Skeletal muscle cell (primary cell): Measurements from ENCODE around the gene SLC26A9.
"Not testable (repeated sequence)": the region's sequence is repeated elsewhere in the genome, so short reads cannot be mapped to it uniquely, and the experiment has no call there.

Experiments used
- DNase-seq: peaks from one replicate; pipeline ENCODE4 v3.0.0-alpha.2; 2010; ENCODE audit warnings: low read depth
- H3K4me3 ChIP-seq: 2 replicates; pipeline ENCODE4 v1.5.1; 2011; ENCODE audit warnings: low read depth, mild to moderate bottlenecking, control low read depth, low read length, moderate library complexity

The SLC26A9 gene

DNA sequence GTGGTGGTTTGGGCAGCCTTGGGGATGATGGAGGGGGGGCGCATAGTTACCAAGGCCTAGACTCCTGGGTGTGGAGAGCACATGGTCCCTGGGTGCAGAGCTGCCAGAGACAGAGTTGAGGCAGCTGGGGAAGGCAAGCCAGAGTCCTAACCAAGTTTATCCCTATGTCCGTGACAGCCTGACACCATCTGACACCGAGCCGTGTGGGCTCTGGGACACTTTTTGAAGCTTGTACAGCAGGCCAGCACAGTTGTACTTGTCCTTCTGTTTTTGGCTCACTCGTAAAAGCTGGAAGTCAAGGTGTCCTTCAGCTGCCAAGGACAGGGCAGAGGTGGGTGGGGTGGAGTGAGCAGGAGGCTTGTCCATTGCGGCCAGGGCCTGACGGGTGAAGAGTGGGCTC lies 28.5 kb downstream of the SLC26A9 start:
- no peak for DNase-seq
- H3K4me3 ChIP-seq = no peak overlapping the region

GRCh38 chr1:205914155-205914507 lies 29.1 kb downstream of the SLC26A9 start:
- H3K4me3 ChIP-seq = no peak overlapping the region
- no peak for DNase-seq

DNA sequence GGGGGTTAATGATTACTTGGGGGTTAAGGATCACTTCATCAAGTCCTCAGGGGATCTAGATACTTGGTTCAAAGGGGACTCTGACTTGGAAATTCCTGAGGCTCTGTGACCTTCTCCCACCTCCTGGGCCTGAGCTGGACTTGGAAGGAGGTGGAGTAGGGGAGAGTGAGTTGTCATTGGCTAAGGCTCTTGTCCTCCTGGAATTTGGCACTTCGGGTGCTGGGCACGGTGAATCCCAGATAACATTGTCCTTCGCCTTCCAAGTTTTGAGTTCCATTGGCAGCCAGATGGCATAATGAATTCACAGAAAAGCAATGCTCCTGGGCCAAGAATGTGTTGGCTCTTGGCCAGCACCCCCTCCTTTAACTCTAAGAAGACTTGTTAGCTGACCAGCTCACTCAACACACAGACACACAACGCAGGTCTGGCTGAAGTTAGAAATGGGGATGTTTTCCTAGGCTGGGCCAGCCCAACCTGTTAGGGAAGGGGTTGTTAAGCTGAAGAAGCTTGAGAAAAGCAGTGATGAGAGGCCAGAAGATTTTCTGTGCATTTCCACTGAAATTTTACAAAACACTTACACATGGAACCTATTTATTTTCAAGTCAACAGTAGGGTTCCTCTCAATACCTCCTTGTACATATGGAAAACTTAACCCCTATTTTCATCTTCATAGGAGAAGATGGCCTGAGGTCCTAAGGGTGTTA lies 29.7 kb downstream of the SLC26A9 start:
- DNase-seq = no peak
- H3K4me3 ChIP-seq = no peak overlapping the region

- no peak overlapping the region for H3K4me3 ChIP-seq
- no peak for DNase-seq
Observed at GRCh38 chr1:205907794-205908193, 35.5 kb downstream of the SLC26A9 start.

DNA sequence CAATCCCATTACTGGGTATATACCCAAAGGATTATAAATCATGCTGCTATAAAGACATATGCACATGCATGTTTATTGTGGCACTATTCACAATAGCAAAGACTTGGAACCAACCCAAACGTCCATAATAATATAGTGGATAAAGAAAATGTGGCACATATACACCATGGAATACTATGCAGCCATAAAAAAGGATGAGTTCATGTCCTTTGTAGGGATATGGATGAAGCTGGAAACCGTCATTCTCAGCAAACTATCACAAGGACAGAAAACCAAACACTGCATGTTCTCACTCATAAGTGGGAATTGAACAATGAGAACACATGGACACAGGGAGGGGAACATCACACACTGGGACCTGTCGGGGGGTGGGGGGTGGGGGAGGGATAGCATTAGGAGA lies 38.2 kb downstream of the SLC26A9 start:
- not testable (repeated sequence) for H3K4me3 ChIP-seq, DNase-seq

GRCh38 chr1:205896351-205896750 lies 46.9 kb downstream of the SLC26A9 start:
- DNase-seq = no peak
- H3K4me3 ChIP-seq = no peak overlapping the region

DNA sequence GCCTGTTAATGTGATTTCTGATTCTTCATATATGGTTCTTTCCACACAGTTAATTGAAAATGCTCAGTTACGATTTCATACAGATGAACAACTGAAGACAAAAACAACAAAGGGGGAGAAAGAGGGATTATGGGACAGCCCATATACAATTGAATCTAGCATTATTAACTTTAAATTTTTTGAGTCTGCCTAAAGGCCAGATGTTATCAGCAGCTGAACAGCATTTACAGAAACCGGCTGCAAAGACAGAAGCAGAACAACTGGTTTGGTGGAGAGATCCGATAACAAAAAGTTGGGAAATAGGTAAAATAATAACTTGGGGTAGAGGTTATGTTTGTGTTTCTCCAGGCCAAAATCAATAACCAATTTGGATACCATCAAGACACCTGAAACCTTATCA lies 49.1 kb downstream of the SLC26A9 start:
- DNase-seq, H3K4me3 ChIP-seq: not testable (repeated sequence)

DNA sequence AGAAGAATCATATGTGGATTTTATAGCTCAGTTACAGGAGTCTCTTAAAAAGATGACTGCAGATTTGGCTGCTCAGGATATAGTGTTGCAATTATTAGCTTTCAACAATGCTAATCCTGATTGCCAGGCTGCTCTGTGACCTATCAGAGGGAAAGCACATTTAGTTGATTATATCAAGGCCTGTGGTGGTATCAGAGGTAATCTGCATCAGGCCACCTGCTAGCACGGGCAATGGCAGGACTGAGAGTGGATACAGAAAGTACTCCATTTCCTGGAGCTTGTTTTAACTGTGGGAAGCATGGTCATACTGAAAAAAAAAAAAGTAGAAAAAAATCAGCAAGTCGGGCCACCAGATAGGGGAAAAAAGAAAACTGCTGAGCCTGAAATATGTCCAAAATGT lies 51.1 kb downstream of the SLC26A9 start:
- not testable (repeated sequence) for H3K4me3 ChIP-seq, DNase-seq

DNA sequence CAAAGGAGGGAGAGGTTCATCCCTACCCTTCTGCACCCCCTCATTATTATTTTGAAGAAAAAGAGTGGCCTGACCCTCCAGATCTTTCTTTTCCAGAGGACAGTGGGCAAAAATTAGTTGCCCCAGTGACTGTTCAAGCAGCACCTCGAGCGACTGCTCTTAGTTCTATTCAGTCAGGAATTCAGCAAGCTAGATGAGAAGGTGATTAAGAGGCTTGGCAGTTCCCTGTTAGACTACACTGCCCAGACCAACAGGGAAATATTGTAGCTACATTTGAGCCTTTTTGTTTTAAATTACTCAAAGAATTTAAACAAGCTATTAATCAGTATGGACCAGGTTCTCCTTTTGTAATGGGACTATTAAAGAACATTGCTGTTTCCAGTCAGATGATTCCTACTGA lies 51.8 kb downstream of the SLC26A9 start:
- DNase-seq, H3K4me3 ChIP-seq: not testable (repeated sequence)

DNA sequence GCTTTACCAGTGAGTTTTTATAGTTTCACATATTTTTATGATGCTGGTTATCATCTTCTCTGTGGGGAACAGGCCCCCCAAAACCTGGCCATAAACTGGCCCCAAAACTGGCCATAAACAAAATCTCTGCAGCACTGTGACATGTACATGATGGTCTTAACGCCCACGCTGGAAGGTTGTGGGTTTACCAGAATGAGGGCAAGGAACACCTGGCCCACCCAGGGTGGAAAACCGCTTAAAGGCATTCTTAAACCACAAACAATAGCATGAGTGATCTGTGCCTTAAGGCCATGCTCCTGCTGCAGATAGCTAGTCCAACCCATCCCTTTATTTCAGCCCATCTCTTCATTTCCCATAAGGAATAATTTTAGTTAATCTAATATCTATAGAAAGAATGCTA lies 52.6 kb downstream of the SLC26A9 start:
- DNase-seq, H3K4me3 ChIP-seq: not testable (repeated sequence)

GRCh38 chr1:205889706-205890105 lies 53.5 kb downstream of the SLC26A9 start:
- DNase-seq = peak; percentile 16
- not testable (repeated sequence) for H3K4me3 ChIP-seq

DNA sequence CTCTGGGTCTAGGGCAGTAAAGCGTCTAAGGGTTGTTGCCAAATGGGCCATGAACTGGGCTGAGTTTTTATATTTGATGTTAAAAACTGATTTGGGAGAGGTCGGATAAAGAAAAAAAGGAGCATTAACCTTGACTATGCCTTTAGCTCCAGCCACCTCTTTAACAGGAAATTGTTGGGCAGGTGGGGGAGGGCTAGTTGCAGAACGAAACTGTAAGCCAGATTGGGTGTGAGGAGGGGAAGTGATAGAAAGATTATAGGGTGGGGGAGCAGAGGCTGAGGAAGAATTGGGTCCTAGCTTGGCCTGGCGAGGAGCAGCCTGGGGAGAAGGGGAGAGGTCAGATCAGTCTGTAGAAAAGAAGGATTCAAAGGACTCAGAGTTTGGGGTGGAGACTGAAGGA lies 54.2 kb downstream of the SLC26A9 start:
- DNase-seq, H3K4me3 ChIP-seq: not testable (repeated sequence)

DNA sequence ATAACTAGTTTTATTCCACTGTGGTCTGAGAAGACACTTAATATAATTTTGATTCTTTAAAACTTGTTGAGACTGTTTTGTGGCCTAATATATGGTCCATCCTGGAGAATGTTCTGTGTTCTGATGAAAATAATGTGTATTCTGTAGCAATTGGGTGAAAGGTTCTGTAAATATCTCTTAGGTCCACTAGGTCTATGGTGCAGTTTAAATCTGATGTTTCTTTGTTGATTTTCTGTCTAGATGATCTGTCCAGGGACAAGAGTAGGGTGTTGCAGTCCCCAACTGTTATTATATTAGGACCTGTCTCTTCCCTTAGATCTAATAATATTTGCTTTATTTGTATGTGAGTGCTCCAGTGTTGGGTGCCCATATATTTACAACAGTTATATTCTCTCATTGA lies 59.5 kb downstream of the SLC26A9 start:
- no peak for DNase-seq
- H3K4me3 ChIP-seq = no peak overlapping the region

DNA sequence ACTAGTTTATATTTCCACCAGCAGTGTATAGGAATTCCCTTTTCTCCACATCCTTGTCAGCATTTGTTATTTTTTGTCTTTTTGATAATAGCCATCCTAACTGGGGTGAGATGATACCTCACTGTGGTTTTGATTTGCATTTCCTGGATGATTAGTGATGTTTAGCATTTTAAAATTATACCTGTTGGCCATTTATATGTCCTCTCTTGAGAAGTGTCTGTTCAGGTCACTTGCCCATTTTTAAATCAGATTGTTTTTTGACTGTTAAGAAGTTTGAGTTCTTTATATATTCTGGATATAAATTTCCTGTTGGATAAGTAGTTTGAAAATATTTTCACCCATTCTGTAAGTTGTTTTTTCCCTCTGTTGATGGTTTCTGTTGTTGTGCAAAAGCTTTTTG lies 62.3 kb downstream of the SLC26A9 start:
- H3K4me3 ChIP-seq = no peak overlapping the region

DNA sequence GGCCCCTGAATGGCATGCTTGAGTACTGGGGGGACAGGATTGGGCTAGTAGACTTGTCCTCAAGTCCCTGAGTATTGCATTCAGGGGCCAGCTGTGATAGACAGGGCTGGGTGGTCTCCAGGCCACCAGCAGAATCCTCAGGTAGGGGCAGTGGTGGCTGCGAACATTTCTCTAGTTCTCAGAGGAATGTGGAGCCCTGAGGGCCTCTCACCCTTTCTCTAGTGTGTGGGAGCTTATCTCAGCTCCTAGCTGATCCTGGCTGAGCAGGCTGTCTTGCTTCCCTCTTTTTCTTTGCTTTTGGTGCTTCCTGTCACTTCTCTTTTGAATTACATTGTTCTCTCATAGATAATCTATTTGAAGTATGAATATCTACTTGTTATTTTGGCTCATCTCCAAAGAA lies 63.3 kb downstream of the SLC26A9 start:
- DNase-seq = no peak
- H3K4me3 ChIP-seq = no peak overlapping the region

More for the DNA sequence above, 62.3 kb downstream of the SLC26A9 start:
- DNase-seq = no peak

GRCh38 chr1:205878026-205878425 lies 65.2 kb downstream of the SLC26A9 start:
- no peak for DNase-seq
- no peak overlapping the region for H3K4me3 ChIP-seq

- H3K4me3 ChIP-seq, DNase-seq: not testable (repeated sequence)
Observed at GRCh38 chr1:205873148-205873547, 70.1 kb downstream of the SLC26A9 start.

DNA sequence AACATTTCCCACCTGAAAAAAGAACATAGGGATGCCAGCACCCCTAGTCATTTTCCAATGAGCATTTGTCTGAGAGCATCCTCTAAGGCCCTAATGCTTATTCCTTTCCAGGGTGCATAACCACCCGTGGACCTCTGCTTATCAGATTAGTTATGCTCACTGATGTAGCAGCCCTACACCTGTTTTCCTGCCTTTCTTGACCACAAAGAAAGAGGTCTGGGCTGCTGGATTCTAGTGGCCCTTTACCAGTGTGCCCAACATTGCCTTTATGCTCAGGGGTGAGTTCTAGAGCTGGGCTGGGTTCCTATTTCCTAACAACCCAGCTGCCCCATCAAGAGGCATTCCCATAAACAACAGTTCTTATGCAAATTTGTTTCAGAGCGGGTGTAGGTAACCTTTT lies 73.0 kb downstream of the SLC26A9 start:
- H3K4me3 ChIP-seq = no peak overlapping the region
- DNase-seq = no peak
